ENCODE measurements around the gene PITX1.

DNA sequence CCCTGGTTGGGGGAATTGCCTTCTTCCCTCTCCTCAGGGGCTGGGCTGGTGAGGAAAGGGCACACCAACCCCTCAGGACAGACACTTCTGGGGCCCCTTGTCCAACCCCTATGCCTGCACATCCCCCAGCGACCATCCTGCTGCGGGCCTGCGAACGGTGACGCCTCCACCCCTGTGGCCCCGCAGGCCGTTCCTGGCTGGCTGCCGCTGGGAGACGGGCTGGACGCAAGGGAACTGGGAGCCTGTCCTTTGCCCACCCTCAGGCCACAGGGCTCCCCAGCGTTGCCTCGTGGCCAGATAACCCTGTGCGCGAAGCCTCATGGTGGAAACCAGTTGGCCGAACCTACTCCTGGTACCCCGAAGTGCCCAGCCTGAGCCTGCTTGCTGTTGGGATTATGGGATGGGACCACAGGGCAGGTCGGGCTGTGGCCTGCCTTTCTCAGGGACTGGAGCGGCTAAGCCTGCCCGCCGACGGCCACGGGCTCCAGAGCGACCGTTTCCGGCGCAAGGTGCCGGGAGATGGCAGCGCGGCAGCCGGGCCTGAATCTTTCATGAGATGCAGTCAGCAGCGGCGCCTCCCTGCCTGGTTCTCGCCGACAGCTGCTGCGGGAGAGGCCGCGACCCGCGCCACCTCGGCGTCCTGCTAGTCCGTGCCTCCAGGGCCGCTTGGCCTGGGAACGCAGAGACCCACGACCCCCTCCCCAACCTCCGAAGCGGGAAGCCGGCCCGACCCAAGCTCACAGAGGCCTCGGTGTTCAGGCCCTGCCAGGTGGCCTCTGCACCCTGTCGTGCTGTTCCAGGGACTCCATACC is 6.5 kb upstream of the PITX1 start:
- TF ChIP-seq, protein P1, sequence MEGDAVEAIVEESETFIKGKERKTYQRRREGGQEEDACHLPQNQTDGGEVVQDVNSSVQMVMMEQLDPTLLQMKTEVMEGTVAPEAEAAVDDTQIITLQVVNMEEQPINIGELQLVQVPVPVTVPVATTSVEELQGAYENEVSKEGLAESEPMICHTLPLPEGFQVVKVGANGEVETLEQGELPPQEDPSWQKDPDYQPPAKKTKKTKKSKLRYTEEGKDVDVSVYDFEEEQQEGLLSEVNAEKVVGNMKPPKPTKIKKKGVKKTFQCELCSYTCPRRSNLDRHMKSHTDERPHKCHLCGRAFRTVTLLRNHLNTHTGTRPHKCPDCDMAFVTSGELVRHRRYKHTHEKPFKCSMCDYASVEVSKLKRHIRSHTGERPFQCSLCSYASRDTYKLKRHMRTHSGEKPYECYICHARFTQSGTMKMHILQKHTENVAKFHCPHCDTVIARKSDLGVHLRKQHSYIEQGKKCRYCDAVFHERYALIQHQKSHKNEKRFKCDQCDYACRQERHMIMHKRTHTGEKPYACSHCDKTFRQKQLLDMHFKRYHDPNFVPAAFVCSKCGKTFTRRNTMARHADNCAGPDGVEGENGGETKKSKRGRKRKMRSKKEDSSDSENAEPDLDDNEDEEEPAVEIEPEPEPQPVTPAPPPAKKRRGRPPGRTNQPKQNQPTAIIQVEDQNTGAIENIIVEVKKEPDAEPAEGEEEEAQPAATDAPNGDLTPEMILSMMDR (IDR thresholded peaks at IDR 0.05; ENCODE audit: insufficient read depth, low read length, poor library complexity, severe bottlenecking) = no peak
- no peak for TF ChIP-seq EZH2phosphoT487 (conservative IDR thresholded peaks at IDR 0.05; ENCODE audit: low read length)
